Subcutaneous abdominal adipose tissue (tissue), 5 donors: ENCODE measurements around the gene LRMDA.

Experiments used
- H3K27ac ChIP-seq: one replicate; pipeline ENCODE4 v1.7.0; 2013; ENCODE audit warnings: low read depth, mild to moderate bottlenecking, inconsistent platforms, low read length, moderate library complexity
- H3K27me3 ChIP-seq, 5 donors: one replicate each; pipeline ENCODE4 v1.7.0; 2013; ENCODE audit warnings: low read length in 5 of 5, inconsistent platforms in 1 of 5; ENCODE audit not compliant: control insufficient read depth in 5 of 5, insufficient read depth in 4 of 5
- H3K36me3 ChIP-seq, 5 donors: one replicate each; pipeline ENCODE4 v1.7.0; 2013; ENCODE audit warnings: low read length in 5 of 5; ENCODE audit not compliant: control insufficient read depth in 5 of 5, insufficient read depth in 5 of 5
- H3K4me1 ChIP-seq, 5 donors: one replicate each; pipeline ENCODE4 v1.7.0; 2013; ENCODE audit warnings: low read length in 5 of 5, mild to moderate bottlenecking in 3 of 5, moderate library complexity in 1 of 5; ENCODE audit not compliant: control insufficient read depth in 5 of 5, insufficient read depth in 5 of 5
- H3K4me3 ChIP-seq, 5 donors: one replicate each; pipeline ENCODE4 v1.7.0; 2013; ENCODE audit warnings: low read length in 5 of 5, low read depth in 1 of 5
- H3K9ac ChIP-seq, 5 donors: one replicate each; pipeline ENCODE4 v1.7.0; 2013; ENCODE audit warnings: low read length in 5 of 5, mild to moderate bottlenecking in 4 of 5, moderate library complexity in 3 of 5
- H3K9me3 ChIP-seq, 5 donors: one replicate each; pipeline ENCODE4 v1.7.0; 2013; ENCODE audit warnings: low read length in 5 of 5; ENCODE audit not compliant: control insufficient read depth in 5 of 5
- donor health status: healthy.
- donor health status: healthy.
- donor health status: healthy.
- donor health status: healthy.
- donor health status: healthy.

LRMDA gene

DNA sequence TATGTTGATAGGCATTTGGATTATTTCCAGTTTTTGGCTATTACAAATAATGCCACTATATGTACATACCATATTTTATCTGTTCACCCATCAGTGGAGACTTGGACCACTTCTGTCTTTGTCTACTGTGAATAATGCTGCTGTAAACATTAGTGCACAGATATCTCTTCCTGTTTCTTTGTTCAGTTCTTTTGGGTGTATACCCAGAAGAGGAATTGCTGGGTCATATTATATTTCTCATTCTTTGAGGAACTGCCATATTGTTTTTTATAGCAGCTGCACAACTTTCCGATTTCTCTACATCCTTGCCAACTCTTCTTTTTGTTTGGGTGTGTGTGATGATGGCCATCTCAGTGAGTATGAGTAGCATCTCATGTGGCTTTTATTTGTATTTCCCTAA is 218.0 kb downstream of the LRMDA start:
- Histone ChIP-seq H3K4me1 (peaks cover 0 to 40% (median 37%) of the 10 kb centered on the region in 5 donors), H3K27me3 (no peaks in the 10 kb centered on the region), H3K4me3 (no peak overlapping the region), H3K9me3 (no peaks in the 10 kb centered on the region), H3K9ac (no peak overlapping the region), H3K36me3 (no peaks in the 10 kb centered on the region), H3K27ac (no peak overlapping the region)

DNA sequence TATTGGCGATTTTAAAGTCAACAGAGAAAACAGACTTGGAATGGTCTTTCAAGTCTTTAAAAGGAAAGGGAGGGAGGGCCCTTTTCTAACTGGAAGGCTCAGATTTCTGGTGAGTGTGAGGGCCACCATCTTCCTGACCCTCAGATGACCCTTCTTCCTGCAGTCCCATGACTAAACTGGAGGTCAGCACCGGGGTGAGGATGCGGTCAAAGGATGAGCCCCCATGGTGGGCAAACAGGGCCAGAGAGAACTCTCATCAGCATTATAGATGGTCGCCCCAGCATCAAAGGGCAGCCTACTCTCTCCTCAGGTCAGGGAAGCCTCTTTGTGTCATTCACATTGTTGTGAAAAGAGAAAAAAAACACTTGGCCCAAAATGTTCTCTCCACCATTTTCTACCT is 219.2 kb downstream of the LRMDA start:
- H3K4me1 ChIP-seq, result peaks cover 4 to 51% (median 48%) of the 10 kb centered on the region in 5 donors

DNA sequence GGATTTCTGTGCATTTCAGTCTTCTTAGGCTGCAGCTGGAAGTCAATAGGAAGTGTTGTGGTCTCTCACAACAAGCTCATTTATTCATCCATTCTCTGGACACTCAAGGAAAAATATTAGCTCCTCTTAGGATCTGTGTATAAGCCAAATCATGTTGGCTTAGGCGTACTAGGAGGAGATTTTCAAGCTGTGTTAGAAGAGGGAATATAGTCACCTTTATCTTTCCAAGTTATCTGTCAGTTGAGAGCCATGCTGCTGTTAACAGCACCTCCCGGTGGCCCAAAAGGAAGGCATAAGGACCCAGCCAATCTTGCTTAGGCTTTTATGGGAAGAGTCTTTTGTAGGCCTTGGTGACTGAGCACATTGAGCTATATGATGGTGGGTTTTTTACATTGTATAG is 220.0 kb downstream of the LRMDA start:
- Histone ChIP-seq H3K4me3 (no peak overlapping the region), H3K27ac (no peak overlapping the region), H3K36me3 (no peaks in the 10 kb centered on the region), H3K4me1 (peaks cover 5 to 59% (median 55%) of the 10 kb centered on the region in 5 donors), H3K9me3 (no peaks in the 10 kb centered on the region), H3K27me3 (no peaks in the 10 kb centered on the region), H3K9ac (no peak overlapping the region)

More for the DNA sequence above, 219.2 kb downstream of the LRMDA start:
- H3K9ac ChIP-seq, result no peak overlapping the region
- H3K27me3 ChIP-seq, result no peaks in the 10 kb centered on the region
- H3K9me3 ChIP-seq, result no peaks in the 10 kb centered on the region
- H3K4me3 ChIP-seq, result no peak overlapping the region
- no peak overlapping the region for H3K27ac ChIP-seq
- H3K36me3 ChIP-seq, result no peaks in the 10 kb centered on the region

DNA sequence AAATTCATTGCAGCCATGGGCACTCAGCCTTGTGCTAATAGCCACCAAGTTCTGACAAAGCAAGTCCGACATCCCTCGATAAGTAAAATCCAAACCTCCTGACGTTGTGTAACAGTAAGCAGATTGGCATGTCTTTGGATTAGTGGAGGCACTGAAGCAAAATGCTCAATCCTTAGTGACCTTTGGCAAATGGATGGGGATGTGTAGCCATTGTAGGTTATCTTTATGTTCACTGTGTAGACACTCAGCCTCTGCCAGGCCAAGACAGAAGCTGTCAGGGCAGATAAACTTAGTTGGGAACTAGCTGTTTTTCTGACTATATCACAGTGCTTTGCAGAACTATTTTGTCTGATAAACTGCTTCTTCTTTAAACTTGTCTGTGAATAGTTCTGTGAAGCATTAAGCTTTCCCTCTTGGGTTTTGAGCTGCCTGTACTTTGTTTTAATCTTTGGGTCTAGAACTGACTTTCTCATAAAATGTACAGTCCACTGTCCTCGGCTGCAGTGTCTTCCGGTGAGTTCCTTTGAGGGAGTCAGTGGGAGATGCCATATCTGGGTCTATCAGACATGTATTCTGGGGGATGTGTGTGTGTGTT is 220.8 kb downstream of the LRMDA start:
- Histone ChIP-seq H3K27ac (peak overlapping the region; percentile 75), H3K9me3 (no peaks in the 10 kb centered on the region), H3K36me3 (no peaks in the 10 kb centered on the region), H3K27me3 (no peaks in the 10 kb centered on the region), H3K9ac (no peak overlapping the region), H3K4me3 (no peak overlapping the region), H3K4me1 (peaks cover 5 to 61% (median 55%) of the 10 kb centered on the region in 5 donors)

DNA sequence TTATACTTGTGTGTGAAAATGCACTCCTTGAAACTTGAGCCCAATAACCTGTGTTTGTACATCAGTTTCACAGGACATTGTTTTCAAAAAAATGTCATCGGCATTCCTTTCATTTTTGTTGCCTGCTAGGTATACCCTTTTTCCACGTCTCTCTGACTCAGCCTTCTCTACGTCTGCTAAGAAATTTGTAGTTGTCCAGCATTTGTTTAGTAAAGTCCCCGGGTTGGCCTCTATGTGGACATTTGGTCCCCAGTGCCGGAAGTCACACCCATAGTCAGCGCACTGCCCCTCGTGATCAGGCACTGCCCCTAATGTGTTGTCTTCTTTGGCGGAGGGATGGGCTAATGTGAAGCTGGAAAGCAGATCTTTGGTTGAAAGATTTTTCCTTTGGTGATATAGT is 222.3 kb downstream of the LRMDA start:
- Histone ChIP-seq H3K9me3 (no peaks in the 10 kb centered on the region), H3K9ac (no peak overlapping the region), H3K36me3 (no peaks in the 10 kb centered on the region), H3K27ac (peak overlapping the region; percentile 75), H3K4me3 (no peak overlapping the region), H3K4me1 (peaks cover 5 to 69% (median 60%) of the 10 kb centered on the region in 5 donors), H3K27me3 (no peaks in the 10 kb centered on the region)

DNA sequence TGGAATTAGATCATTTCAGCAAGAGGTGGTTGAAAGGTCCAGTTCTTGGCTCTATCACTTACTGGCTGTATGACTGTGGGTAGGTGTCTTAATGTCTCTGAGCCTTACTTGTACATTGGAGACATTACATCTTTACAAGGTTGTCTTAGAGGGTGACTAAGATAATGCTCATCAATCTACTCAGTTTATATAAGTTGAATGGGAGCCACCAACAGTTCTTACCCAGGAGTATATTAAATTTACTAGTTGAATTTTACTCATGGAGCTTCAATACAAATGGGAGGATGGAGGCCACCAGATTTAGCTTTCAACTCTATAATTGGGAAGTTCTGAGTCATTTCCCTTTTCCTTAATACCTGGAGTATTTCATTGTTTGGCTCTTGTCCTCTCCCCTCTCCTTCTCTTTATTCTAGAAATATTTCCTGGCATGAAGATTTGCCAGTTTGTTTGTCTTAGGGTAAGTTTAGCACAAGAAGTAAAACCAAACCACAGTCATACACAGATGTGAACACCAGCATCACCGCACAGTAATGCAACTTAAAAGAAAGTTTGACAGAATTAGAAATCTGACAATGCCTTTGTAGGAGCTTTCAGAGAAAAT is 222.8 kb downstream of the LRMDA start:
- no peak overlapping the region for H3K4me3 ChIP-seq
- H3K36me3 ChIP-seq, result no peaks in the 10 kb centered on the region
- H3K4me1 ChIP-seq, result peaks cover 5 to 70% (median 60%) of the 10 kb centered on the region in 5 donors
- H3K9ac ChIP-seq, result peak overlapping the region in 1 of 5 donors; percentile 37
- no peaks in the 10 kb centered on the region for H3K9me3 ChIP-seq
- peak overlapping the region; percentile 75 for H3K27ac ChIP-seq
- no peaks in the 10 kb centered on the region for H3K27me3 ChIP-seq

DNA sequence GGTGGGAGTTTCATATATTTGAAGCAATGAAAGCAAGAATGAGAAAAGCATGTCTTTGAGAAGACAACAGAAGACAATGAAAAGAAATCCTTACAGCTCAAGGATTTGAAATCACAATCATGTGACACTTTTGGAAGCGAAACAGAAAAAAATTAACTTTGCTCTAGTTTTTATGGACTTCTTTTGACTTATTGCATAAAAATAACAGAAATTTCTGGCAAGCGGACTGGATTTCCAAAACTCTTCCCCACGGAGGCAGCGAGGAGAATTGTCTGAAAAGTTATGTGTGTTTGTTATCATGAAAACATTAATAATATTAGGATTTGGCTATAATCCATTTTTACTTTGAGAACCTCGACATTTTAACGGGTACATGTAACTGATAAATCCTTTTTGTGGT is 223.3 kb downstream of the LRMDA start:
- H3K36me3 ChIP-seq, result no peaks in the 10 kb centered on the region
- H3K9ac ChIP-seq, result peak overlapping the region in 1 of 5 donors; percentile 37
- no peaks in the 10 kb centered on the region for H3K9me3 ChIP-seq
- H3K27ac ChIP-seq, result peak overlapping the region; percentile 75
- H3K4me3 ChIP-seq, result no peak overlapping the region
- H3K4me1 ChIP-seq, result peaks cover 5 to 70% (median 63%) of the 10 kb centered on the region in 5 donors
- H3K27me3 ChIP-seq, result no peaks in the 10 kb centered on the region

DNA sequence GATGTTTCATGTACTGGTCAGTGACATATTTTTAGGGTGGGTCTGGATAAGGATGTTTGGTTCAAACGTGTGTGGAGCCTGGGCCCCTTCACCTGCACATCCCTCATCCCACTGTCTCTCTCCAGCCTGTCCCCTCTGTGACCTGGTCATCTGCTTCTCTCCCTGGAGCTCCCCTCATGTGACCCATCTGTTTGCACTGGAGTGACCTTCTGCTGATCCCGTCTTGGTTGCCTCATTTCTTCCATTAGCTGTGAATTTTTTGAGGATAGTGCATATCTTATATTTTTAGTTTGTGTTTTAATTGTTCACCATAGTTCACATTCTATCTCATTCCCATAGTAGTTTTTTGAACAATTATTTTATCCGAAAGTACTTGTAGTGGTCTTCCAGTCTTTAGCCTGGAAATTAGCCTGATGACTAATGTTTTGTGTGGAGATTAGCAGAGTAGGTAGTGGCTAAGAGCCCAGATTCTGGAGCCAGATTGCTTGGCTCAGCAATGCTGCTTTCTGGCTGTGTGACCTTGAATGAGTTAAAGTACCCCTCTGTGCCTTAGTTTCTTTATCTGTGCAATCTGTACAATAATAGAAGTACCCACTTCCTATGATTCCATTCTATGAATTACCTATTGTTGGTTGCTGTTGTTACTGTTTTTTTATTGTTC is 224.5 kb downstream of the LRMDA start:
- no peaks in the 10 kb centered on the region for H3K9me3 ChIP-seq
- H3K27me3 ChIP-seq, result no peaks in the 10 kb centered on the region
- peaks cover 5 to 74% (median 66%) of the 10 kb centered on the region in 5 donors for H3K4me1 ChIP-seq
- H3K27ac ChIP-seq, result peak overlapping the region; percentile 75
- H3K36me3 ChIP-seq, result no peaks in the 10 kb centered on the region
- peak overlapping the region in 2 of 5 donors; percentile 10 to 50 for H3K9ac ChIP-seq
- no peak overlapping the region for H3K4me3 ChIP-seq

DNA sequence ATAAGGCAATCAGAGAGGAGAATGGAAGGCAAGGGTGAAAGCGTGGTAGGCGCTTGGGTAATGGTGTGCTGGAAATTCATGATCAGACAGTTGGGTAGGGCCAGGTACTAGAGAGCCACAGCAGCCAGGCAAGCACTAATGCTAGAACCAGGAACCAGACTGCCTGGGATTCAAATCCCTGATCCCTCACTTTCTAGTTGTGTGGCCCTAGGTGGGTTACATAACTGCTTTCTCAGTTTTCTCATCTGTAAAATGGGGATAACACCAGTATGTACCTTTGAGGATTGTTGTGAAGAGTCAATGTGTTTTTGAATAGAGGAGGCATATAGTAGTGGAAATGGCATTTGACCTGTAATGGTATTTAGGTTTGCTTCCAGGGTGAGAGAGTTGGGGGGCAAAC is 225.9 kb downstream of the LRMDA start:
- Histone ChIP-seq H3K27ac (no peak overlapping the region), H3K4me1 (peaks cover 5 to 69% (median 60%) of the 10 kb centered on the region in 5 donors), H3K27me3 (no peaks in the 10 kb centered on the region), H3K36me3 (no peaks in the 10 kb centered on the region), H3K4me3 (no peak overlapping the region), H3K9ac (no peak overlapping the region), H3K9me3 (no peaks in the 10 kb centered on the region)

DNA sequence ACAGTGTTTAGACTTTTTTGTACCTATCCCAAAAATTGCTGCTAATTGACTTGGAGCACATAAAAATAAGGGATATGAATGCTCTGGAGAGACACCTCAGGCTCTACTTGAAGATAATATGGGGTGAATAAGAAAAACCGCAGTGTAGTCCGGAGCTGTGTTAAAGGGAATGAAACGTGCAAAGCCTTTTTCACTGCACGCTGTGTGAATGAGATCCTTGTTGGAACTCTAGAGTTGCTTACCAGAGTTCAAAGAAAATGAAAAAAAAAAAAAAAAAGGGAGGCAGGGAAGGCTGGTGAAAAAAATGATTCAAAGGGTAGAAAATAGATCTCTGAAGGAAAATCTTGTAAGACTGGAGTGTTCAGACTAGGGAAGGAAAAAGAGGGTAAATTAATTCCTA is 226.6 kb downstream of the LRMDA start:
- H3K9ac ChIP-seq, result no peak overlapping the region
- no peaks in the 10 kb centered on the region for H3K36me3 ChIP-seq
- H3K4me1 ChIP-seq, result peaks cover 5 to 67% (median 59%) of the 10 kb centered on the region in 5 donors
- H3K9me3 ChIP-seq, result no peaks in the 10 kb centered on the region
- no peak overlapping the region for H3K4me3 ChIP-seq
- H3K27me3 ChIP-seq, result no peaks in the 10 kb centered on the region
- H3K27ac ChIP-seq, result no peak overlapping the region
